SK-N-DZ (cell line): ENCODE data around the gene CYP2D6.
A peak's percentile ranks its signal among the peaks of the same experiment; 100 is the strongest.
"Not testable (repeated sequence)": the region's sequence is repeated elsewhere in the genome, so short reads cannot be mapped to it uniquely, and the experiment has no call there.

ENCODE experiments used
- DNase-seq: peaks from one replicate; pipeline ENCODE4 v3.0.0-alpha.2; 2015; ENCODE audit warnings: low spot score

The CYP2D6 gene

DNA sequence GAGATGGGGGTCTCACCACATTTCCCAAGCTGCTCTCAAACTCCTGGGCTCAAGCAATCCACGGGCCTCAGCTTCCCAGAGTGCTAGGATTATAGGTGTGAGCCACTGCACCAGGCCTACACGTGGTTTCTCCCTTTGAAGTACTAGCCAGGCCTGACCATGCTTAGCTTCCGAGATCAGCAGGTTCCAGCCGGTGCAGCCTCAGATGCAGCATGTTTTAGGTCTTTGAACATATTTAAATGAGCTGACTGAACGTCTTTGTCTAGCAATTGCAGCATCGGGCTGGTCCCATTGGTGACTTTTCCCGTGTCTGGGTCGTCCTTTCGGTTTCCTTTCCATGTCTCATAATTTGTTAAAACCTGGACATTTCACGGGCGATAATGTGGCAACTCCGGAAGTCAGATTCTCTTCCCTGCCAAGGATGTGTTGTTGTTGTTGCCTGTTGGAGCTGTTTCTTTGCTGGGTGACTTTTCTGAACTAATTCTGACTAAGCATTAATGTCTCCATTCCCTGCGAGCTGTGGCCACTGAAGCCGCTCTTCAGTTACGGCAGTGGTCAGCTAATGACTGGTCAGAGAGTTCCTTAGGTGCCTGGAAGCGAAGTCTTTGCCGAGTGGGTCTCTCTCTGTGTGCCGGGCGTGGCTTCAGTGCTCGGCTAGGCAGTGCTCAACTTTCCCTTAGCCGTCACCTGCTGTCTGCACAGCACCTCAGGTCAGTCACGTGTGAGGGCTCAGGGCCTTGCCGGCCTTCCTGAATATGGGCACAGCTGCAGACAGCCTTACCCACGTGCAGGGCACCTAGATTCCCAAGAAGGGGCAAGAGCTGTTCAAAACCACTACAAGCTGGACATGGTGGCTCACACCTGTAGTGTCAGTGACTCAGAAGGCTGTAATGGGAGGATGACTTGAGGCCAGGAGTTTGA lies 3.8 kb upstream of the CYP2D6 start:
- no peak for DNase-seq

DNA sequence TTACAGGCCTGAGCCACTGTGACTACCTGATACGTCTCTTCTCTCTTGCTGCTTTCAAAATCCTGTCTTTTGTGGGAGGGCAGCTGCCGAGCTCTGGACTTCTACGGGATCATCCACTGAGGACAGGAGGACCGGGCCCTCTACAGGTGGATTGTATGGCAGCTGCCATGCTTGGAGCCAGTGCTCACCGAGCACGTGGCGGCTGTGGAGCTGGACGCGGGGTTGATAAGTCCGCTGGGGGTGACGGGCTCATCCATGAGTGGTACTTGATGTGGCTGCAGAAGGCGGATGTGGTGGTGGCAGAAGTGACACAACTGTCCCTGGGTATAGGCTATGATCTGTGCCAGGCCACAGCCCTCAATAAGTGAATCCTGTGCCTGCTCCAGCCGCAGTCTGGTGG lies 1.8 kb upstream of the CYP2D6 start:
- no peak for DNase-seq

DNA sequence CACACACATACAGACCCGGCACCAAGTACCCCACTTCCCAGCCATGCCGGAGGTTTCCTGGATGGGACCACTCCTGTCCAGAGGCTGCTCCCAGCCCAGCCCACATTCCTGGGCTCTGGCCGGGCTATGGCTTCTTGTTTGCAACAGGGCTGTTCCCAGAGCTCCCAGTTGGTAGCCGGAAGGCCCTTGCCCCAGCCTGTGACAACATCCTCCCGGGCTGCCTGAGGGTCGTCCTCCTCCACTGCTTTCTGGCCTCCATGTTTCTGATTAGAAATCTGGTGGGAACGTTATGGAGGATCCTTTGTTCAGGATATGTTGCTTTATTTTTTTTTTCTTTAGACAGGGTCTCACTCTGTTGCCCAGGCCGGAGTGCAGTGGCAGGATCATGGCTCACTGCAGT lies 952 bp upstream of the CYP2D6 start:
- DNase-seq = no peak

DNA sequence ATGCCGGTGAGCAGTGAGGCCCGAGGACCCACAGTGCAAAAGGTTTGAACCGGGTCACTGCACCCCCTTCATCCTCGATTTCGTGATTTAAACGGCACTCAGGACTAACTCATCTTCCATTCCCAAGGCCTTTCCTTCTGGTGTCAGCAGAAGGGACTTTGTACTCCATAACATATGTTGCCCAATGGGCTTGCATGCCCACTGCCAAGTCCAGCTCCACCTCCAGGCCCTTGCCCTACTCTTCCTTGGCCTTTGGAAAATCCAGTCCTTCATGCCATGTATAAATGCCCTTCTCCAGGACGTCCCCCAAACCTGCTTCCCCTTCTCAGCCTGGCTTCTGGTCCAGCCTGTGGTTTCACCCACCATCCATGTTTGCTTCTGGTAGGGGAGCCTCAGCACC lies 428 bp downstream of the CYP2D6 start:
- not testable (repeated sequence) for DNase-seq

DNA sequence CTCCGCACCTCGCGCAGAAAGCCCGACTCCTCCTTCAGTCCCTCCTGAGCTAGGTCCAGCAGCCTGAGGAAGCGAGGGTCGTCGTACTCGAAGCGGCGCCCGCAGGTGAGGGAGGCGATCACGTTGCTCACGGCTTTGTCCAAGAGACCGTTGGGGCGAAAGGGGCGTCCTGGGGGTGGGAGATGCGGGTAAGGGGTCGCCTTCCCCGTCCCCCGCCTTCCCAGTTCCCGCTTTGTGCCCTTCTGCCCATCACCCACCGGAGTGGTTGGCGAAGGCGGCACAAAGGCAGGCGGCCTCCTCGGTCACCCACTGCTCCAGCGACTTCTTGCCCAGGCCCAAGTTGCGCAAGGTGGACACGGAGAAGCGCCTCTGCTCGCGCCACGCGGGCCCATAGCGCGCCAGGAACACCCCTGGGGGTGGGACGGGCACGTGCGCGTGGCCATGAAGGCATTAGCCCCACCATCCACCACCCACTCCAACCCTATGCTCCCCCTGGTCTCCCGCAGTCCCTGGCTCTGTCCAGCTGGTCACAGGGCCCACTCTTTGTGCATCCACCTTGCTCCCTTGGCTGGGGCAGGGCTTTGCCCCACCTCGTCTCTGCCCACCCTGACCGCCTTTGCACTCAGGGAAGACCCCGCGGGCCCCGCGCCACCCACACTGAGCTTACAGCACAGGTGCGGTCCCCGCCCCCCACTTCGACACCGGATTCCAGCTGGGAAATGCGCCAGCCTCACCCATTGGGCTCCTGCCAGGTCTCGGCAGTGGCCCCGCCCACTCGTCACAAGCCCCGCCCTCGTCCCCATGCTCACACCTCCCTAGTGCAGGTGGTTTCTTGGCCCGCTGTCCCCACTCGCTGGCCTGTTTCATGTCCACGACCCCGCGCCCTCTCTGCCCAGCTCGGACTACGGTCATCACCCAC lies 1.6 kb downstream of the CYP2D6 start:
- not testable (repeated sequence) for DNase-seq

DNA sequence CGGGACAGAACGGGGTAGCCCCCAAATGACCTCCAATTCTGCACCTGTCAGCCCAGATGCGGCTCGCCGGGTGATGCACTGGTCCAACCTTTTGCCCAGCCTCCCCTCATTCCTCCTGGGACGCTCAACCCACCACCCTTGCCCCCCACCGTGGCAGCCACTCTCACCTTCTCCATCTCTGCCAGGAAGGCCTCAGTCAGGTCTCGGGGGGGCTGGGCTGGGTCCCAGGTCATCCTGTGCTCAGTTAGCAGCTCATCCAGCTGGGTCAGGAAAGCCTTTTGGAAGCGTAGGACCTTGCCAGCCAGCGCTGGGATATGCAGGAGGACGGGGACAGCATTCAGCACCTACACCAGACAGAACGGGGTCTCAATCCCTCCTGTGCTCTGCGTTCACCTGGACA lies 2.6 kb downstream of the CYP2D6 start:
- DNase-seq = not testable (repeated sequence)

DNA sequence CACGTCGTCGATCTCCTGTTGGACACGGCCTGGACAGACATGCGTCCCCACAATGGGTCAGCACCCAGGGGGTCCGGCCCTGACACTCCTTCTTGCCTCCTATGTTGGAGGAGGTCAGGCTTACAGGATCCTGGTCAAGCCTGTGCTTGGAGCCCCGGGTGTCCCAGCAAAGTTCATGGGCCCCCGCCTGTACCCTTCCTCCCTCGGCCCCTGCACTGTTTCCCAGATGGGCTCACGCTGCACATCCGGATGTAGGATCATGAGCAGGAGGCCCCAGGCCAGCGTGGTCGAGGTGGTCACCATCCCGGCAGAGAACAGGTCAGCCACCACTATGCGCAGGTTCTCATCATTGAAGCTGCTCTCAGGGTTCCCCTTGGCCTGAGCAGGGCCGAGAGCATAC lies 3.0 kb downstream of the CYP2D6 start:
- DNase-seq = no peak

DNA sequence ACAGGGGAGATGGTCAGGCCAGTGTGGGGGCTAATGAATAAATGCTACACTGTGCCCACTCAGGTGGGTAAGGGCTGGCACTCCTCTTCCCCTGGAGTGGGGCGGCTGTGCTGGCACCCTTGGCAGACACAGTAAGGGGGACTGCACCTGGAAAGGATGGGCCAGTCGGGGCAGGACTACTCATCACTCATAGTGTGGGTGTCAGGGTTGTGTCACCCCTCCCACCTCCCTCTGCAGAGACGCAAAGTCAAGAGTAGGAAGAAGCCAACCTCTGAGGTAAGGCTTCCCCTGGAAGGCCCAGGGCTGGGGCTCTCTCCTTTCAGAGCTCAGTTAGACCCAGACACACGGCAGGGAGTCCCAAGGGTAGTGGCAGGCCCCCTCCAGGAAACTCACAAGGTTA lies 7.1 kb downstream of the CYP2D6 start:
- DNase-seq = not testable (repeated sequence)

DNA sequence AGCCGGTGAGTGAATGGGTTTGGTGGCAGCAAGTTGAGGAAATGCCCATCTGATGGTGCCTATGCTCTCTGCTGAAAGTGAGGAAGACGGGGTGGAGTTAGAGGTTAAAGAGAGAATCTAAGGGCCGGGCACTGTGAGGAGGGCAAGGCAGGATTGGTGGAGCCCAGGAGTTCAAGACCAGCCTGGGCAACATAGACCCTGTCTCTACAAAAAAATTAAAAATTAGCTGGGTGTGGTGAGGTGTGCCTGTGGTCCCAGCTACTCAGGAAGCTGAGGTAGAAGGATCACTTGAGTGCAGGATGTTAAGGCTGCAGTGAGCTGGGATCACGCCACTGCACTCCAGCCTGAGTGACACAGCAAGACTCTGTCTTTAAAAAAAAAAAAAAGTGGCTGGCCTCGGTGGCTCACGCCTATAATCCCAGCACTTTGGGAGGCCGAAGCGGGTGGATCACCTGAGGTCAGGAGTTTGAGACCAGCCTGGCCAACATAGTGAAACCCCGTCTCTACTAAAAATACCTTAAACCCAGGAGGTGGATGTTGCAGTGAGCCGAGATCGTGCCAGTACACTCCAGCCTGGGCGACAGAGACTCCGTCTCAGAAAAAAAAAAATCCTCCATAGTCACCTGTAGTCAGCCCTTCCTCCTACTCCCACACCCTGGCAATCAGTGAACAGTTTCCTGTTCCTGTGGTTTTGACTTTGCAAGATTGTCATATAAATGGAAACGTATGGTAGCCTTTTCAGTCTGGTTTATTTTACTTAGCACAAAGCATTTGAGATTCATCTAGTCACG lies 10.2 kb downstream of the CYP2D6 start:
- DNase-seq = not testable (repeated sequence)

DNA sequence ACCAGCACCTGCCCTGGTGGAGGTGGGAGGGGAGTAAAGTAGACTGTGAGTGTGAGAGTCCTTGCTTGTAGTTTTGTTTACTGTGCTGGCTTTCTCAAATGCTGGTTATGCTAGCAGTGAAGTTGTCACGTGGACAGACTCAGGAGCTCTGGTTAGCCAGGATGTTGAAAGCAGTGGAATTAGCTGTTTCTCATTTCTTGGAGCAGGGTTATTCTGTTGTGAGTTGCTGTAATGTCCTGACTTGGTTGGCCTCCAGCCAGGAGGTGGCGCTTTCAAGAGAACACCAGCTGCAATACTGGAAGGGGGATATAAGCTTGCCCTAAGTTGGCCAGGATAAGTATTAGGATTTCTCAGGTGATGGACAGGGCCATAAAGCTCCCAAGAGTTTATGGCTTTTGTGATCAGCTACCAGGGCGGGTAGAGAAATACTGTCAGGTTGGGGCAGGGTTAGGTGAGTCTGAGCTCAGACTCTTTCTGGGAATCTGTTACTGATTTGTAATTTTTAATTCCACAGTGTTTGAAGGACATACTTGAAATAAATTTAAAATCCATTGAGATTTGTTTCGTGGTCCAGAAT lies 13.7 kb downstream of the CYP2D6 start:
- DNase-seq = no peak

DNA sequence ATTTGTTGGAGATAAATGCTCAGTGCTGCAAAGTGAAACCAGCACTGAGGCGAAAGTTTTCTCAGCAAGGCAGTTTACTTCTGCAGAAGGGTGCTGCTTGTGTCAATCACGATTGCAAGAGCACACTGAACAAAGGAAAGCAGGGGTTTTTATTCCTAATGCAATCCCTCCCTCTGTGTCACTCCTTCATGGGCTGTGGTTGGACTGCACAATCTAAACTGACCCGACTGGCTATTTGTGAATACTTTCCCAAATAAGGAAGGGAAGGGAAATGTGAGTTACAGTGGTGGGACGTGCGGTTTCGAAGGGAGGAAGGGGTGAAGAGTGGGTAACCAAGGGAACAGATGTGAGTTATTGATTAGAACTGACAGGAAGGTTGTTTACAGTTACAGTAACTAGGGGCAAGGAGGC lies 15.2 kb downstream of the CYP2D6 start:
- DNase-seq = not testable (repeated sequence)

DNA sequence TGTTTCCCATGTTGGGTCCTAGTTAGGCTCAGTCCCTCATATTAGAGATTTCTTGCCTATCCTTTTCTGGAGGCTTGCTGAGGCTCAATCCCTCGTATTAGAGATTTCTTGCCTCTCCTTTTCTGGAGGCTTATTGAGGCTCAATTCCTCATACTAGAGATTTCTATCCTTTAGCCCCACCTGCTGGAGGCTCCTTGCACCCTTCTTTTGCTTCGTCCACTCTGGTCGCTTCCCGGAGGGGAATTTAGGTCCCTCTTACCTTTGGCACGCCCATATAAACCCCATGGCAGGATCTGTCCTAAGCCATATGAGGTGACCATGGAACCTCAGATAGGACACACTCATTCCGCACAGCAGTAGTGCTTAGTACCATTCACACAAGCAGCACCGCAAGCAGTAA lies 15.9 kb downstream of the CYP2D6 start:
- peak; percentile 42 for DNase-seq

DNA sequence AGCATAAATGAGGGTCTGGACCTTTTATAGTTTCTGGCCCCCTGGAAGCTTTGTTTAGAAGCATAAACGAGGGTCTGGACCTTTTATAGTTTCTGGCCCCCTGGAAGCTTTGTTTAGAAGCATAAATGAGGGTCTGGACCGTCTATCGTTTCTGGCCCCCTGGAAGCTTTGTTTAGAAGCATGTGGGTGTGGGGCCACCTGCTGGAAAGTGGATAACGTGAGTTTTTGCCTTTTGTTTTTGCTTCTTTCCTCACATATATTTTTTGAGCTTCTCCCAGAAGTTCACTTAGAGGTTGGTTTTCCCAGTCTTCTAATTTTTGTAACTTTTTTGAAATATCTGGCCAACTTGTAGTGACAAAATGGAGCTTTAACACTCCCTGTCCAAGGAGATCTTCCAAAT lies 17.8 kb downstream of the CYP2D6 start:
- peak; percentile 57 for DNase-seq

DNA sequence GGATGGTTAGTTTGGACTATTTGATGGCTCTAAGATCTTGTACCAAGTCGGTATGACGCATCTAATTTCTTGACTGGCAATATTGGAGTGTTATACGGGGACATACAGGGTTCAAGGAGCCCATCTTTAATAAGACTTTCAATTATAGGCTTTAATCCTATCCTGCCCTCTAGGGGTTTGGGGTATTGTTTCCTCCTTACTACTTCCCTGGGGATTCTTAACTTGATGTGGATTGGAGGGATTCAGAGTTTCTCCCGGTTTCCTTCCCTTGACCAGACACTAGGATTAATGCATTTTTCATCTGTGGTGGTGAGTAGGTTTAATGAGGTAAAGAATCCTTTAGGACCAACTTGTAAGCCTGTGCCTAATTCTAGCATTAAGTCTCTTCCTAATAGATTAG lies 18.8 kb downstream of the CYP2D6 start:
- no peak for DNase-seq

DNA sequence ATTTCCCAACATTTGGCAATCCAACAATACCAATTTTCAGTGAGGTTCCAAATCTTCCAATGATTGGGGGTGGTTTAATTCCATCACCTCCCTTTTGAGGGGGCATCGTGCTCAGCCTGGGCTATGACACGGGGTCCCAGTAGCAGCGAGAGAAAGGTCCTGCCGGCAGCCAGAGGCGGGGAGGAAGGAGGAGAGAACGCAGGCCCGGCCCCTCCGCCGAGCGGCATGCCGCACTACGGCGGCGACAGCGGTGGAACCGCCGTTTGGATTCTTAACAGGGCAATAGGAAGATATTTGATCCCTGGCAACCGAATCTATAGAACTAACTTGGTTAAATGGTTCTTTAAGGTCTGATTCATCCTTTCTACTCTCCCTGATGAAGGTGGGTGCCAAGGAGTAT lies 21.8 kb downstream of the CYP2D6 start:
- no peak for DNase-seq

DNA sequence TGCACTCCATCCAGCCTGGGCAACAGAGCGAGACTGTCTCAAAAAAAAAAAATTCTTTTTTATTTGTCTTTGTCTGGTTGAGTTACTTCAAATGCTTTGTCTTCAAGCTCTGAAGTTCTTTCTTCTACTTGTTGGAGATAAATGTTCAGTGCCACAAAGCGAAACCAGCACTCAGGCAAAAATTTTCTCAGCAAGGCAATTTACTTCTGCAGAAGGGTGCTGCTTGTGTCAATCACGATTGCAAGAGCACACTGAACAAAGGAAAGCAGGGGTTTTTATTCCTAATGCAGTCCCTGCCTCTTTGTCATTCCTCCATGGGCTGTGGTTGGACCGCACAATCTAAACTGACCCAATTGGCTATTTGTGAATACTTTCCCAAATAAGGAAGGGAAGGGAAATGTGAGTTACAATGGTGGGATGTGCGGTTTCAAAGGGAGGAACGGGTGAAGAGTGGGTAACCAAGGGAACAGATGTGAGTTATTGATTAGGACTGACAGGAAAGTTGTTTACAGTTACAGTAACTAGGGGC lies 26.2 kb downstream of the CYP2D6 start:
- not testable (repeated sequence) for DNase-seq

DNA sequence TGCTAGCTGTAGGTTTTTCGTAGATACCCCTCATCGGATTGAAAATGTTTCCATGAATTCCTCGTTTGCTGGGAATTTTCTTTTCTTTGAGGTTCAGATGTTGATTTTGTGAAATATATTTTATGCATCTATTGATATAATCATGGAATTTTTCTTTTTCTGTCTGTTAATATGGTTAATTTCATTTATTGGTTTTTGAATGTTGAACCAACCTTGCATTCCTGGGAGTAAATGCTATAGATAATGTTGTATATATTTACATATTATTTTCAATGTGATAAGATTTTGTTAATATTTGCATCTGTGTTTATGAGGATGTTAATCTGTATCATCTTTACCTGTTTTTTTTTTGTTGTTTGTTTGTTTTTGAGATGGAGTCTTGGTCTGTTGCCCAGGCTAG lies 29.4 kb downstream of the CYP2D6 start:
- DNase-seq = no peak

DNA sequence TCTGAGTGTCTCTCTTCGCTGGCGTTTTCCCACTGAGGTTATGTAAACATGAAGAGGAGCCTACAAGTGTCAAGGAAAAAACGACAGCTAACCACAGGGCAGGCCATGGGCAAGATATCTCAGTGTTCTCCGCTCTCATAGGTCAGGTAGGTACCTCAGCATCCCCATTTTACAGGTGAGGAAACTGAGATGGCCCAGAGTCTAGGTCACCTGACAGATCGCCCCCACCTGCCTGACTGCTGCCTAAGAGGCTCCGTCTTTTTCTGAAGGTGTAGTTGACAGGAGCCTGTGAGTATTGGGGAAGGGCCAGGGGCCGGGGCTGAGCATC lies 39.2 kb downstream of the CYP2D6 start:
- DNase-seq = no peak

DNA sequence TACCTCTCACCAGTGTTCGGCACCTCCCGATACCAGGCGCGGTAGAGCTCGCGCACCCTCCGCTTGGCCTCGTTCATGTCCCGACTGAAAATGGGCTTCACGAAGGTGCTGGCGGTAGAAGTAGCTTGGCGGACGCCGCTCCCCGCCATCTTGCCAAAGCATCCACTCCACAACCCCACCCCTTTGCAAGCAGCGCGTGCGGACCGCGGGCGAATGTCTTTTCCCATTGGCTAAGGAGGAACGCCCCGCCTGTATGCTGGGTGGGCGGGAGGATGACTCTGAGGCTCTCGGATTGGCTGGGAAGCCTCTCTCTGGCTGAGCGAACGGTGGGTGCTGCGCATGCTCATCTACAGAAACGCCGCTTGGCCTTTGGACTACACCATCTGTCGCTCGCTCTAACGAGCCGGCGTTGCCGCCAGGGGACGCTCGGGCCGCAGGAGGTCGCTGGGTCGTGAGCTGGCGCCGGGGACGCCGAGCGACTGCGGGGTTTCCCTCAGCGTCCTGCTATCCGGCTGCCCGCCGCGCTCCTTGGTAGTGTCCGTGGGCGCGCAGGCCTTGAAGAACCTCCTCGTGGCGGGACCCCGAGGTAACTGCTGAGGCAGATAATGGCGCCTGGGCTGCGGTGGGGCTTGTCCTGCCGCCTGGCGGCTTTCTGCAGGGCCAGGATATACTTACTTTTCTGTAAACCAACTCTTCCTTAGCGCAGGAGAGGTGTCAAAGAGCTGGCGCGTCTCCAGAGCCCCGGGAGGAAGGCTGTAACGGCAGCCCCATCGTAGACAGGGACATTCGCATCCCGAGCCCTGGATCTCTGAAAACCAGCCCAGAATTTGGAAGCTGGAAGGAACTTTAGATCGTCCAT lies 39.8 kb downstream of the CYP2D6 start, which contains the start of gene NDUFA6:
Gene NDUFA6 (minus strand): TSS at position 177 of the 859 bp plus-strand sequence. CDS start 28 bp downstream, at position 149.
- peak; percentile 99 for DNase-seq

DNA sequence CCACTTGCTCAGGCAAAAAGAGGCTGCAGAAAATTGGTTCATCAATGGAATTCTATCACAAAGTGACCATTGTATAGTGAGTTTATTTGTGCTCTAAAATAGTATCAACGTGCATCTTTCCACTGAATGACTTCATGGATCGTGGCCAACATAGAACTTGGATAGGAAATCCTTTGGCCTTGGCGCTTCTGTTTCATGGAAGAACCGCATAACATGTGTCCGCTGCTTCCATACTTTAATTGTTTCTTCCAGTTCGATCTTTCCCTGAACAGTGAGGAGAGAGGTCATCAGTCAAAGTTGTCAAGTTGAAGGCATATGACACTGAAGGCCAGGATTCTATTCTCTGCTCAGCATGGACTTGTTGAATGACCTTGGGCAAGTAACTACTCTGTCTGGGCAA lies 44.6 kb downstream of the CYP2D6 start:
- no peak for DNase-seq
